Uterus (tissue), 2 donors: ENCODE measurements around the gene MAP3K1.
A peak's percentile ranks its signal among the peaks of the same experiment; 100 is the strongest.

ENCODE experiments used
- POLR2A ChIP-seq, 2 donors: fragments of 450-650 bp; IDR thresholded peaks; one replicate each; pipeline ENCODE4 v1.6.1; 2016; ENCODE audit warnings: antibody characterized with exemption in 2 of 2, mild to moderate bottlenecking in 1 of 2, moderate library complexity in 1 of 2
- TF ChIP-seq, protein P1 (sequence below), 4 experiments: fragments of 200-600 bp in 2 of 4; fragments of 450-650 bp in 2 of 4; sonication (generic) in 2 of 4; IDR thresholded peaks; one replicate each; pipeline ENCODE4 v1.5.1; 2016 to 2019; ENCODE audit warnings: antibody characterized with exemption in 4 of 4, mild to moderate bottlenecking in 2 of 4, moderate library complexity in 1 of 4

DNA sequence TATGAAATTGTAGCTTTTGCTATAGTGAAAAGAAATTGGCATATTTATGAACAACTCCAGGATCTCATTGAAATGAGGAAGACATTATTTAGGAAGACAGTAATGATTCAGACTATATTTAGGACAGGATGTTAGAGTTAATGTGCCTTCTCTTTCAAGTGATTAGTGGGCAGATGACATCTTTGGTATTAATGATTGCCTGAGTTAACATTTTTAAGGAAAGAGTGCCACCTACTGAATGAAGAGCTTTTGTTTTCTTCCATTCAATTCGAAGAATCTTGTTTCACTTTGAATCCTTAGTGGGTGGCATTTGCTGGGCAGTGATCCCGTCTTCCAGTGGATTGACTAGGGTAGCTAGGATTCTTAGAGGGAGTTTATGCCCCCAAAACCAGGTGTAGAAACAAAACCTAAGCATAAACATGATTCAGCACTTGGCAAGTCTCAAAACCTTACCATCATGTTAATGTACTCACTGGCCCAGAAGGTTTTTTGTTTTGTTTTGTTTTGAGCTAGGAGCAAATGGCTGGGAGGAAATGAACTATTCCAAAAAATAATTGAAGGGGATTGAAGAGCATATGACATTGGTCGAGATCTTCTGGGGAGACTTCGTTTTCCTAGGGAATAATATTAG is 23.2 kb downstream of the MAP3K1 start:
- TF ChIP-seq, protein P1, sequence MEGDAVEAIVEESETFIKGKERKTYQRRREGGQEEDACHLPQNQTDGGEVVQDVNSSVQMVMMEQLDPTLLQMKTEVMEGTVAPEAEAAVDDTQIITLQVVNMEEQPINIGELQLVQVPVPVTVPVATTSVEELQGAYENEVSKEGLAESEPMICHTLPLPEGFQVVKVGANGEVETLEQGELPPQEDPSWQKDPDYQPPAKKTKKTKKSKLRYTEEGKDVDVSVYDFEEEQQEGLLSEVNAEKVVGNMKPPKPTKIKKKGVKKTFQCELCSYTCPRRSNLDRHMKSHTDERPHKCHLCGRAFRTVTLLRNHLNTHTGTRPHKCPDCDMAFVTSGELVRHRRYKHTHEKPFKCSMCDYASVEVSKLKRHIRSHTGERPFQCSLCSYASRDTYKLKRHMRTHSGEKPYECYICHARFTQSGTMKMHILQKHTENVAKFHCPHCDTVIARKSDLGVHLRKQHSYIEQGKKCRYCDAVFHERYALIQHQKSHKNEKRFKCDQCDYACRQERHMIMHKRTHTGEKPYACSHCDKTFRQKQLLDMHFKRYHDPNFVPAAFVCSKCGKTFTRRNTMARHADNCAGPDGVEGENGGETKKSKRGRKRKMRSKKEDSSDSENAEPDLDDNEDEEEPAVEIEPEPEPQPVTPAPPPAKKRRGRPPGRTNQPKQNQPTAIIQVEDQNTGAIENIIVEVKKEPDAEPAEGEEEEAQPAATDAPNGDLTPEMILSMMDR (IDR thresholded peaks at IDR 0.05), result peak; percentile 57 to 77 (median 67)
- TF ChIP-seq POLR2A (IDR thresholded peaks at IDR 0.05), result no peak
